HG03060 (cell line): ENCODE measurements around the gene NATD1.
"Not testable (repeated sequence)": the region's sequence is repeated elsewhere in the genome, so short reads cannot be mapped to it uniquely, and the experiment has no call there.

Experiments used
- ATAC-seq: cut with Tn5 transposase; IDR thresholded peaks from one replicate; pipeline ENCODE4 v1.9.1; 2021; ENCODE audit warnings: low read depth, moderate number of reproducible peaks; ENCODE audit not compliant: unreplicated experiment

NATD1 gene

GRCh38 chr17:21249086-21249795 is 4.0 kb downstream of the NATD1 start:
- no peak for ATAC-seq

DNA sequence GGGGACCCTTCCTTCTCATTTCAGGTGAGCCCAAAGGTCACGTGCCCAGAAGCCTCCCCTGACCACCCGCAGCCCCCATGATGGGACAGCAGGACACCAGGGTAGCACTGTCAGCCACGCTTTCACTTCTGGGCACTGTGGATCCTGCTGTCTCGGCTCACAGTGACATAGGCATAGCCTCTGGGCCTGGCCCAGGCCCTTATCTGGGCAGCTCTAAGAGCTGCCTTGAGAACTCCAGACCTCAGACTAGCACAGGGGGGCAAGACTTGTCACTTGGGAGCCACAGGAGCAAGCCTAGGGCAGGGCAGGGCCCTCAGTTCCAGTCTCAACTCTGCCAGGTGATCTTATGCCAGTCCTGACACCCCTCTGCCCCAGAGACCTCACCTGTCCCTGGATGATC is 4.7 kb downstream of the NATD1 start:
- no peak for ATAC-seq

DNA sequence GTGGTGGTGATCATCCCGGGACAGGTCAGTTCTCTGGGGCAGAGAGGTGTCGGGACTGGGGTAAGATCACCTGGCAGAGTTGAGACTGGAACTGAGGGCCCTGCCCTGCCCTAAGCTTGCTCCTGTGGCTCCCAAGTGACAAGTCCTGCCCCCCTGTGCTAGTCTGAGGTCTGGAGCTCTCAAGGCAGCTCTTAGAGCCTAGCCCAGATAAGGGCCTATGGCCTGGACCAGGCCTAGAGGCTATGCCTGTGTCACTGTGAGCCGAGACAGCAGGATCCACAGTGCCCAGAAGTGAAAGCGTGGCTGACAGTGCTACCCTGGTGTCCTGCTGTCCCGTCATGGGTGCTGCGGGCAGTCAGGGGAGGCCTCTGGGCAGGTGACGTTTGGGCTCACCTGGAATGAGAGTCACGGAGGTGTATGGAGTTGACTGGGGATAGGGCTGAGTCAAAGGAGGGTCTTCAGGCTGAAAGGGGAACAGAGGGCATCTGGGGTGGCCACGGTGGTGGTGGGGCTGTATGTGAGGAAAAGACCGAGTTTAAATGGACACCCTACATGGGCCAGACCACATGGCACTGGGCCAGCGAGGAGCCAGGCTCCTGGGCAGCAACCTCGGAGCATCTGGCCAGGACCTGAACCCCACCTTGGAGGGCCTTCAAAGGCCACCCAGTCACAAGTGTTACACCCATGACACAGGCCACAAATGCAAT is 5.5 kb downstream of the NATD1 start:
- no peak for ATAC-seq

GRCh38 chr17:21246698-21247097 is 6.5 kb downstream of the NATD1 start:
- ATAC-seq: no peak

- no peak for ATAC-seq
Measured at GRCh38 chr17:21245639-21246084, 7.5 kb downstream of the NATD1 start.

DNA sequence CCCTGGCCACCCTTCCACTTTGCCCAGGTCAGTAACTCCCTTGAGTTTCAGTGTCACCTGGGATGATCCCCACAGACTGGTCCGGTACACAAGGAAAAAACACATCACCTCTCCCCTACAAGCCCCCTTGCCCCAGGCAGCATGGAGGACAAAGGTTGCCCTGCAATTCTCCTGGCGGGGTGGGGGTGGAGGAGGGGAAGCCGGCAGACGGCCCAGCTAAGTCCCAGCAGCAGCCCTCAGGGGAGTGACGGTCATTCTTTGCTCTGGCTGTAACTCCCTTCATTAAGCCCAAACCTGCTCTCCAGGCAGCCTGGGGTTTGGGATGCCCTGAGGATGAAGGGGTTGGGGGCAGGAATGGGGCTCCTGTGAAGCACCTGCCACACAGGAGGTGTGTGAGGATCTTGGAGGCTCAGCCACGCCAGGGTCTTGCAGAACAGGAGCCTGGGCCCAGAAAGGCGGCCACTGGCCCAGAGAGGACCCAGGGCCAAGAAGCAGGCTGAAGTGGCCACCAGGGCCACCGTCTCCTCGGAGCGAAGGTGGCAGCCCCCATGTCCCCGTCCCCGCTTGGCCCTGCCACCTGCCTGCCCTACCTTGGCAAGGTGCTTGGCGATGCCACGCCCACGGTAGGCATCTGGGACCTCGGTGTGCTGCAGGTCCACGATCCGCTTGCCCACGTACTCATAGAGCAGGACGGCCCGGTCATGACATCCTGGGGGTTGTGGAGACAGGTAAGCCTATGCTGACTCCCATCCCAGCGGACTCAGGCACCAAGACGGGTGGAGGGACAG is 9.5 kb downstream of the NATD1 start:
- ATAC-seq: no peak

DNA sequence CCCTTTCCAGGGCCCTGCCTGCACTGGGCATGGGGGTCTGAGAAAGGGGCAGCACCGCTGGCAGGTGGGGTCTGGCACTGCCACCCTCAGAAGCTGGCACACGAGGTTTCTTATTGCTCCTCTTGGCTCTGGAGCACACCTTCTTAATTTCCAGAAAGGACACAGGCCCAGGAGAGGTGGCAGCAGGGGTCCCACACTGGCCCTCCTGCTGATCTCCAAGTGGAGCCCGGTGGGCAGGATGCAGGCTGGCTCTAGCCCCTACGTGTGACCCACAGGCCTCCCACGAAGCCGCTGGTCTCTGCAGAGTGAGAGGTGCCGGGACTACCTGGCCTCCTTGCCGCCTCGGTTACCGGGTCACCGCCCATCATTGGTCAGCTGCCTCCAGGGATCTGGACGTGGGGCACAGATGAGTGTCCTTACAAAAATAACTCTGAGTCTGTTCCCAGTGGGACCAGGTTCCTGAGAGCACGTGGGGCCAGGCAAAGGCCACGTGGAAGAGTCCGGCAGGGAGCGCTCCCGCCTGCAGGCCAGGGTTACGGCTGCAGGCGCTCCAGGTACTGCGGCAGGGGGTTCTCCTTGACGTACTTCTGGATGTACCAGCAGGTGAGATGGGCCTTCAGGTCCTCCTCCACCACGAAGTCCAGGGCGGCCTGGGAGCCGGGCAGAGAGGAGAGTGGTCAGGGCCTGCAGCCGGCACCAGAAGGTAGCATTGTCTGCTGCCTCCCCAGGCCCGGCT is 10.3 kb downstream of the NATD1 start:
- no peak for ATAC-seq

DNA sequence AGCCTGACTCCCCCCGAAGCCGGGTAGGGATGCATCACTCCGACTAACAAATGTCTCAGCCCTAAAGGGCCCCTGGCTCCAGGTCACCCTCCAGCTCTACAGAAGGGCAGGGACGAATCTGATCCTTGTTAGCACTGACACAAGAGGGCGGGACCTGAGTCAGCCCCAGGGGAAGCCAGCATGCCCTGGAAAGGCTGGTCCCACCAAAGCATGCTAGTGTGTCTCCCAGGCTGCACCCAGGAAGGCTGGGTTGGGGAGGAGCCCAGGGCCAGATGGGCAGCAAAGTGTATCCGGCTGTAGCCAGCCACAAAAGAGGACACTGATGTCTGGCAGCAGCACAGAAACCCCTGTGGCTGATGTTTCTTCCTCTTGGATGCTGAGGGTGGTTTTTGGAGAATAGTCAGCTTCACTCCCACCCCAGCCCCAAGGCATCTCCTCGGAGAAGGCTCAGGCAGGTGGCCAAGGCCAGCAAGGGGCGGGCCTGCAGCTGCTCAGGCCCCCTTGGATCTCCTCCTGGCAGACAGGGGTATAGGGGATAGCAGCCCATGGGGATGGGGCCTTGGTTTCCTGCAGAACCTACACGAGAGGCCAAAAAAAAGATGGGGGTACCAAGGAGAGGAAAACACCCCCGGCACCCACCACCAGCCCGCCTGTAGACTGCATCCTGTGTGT is 11.0 kb downstream of the NATD1 start:
- no peak for ATAC-seq

GRCh38 chr17:21241564-21241963 is 11.6 kb downstream of the NATD1 start:
- ATAC-seq: no peak

DNA sequence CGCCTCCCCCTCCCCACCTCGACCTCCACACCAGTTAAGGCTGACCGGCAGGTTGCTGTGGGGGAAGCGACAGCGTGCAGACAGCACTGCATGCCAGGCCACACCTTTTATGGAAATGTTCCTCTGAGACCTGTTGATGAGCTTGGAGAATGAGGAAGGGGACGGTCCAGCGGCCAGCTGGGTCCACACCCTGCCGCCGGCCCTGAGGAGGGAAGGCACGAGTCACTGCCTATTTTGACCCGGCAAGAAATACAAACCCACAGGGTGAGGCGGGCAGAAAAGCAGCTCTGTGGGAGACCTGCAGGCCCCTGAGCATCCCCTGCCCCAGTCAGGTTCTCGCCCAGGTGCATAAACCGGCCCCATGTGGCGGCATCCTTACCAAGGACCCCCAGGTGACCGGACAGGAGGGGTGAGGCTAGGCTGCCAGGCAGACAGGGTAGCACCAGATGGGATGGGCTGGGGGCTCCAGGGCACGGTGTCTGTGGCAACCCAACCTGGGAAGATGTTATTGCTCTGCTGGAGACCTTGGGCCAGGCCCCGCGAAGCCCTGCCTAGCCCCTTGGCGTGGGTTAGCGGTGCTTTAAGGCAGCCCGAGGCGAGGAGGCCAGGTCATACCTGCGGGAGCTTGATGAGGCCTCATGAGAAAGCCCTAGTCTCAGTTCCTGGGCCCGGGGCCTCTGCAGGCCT is 12.7 kb downstream of the NATD1 start:
- ATAC-seq: no peak

DNA sequence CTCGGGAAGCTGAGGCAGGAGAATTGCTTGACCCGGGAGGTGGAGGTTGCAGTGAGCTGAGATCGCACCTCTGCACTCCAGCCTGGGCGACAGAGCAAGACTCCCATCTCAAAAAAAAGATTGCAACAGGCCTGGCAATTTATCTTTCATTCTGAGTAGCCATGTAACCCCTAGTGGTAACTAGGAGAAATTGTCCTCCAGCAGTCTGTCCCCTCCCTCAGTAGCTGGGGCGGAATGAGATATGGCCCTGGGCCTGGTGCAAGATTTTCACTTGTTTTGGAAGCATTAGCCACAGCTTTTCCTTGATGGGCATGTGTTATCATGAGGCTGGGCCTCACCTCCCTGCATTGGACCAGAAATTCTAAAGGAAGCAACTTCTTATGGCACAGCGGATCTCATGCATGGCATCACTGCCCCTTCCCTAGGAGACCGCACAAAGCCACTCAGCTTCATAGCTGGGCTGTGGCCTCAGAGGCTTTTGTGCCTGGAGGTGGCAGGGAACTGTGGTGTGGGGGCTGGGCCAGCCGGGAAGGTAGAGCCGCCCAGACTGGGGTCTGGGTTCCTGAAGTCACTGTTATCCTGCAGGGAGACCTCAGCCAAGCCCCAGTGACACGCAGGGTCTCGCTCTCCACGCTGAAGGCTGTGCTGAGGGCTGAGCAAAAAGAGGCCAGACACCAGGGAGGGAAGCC is 13.4 kb downstream of the NATD1 start:
- ATAC-seq: no peak

- no peak for ATAC-seq
Measured at GRCh38 chr17:21235921-21236320, 17.3 kb downstream of the NATD1 start.

- no peak for ATAC-seq
Measured at GRCh38 chr17:21233581-21234347, 19.4 kb downstream of the NATD1 start.

GRCh38 chr17:21232033-21232749 is 21.0 kb downstream of the NATD1 start:
- no peak for ATAC-seq

DNA sequence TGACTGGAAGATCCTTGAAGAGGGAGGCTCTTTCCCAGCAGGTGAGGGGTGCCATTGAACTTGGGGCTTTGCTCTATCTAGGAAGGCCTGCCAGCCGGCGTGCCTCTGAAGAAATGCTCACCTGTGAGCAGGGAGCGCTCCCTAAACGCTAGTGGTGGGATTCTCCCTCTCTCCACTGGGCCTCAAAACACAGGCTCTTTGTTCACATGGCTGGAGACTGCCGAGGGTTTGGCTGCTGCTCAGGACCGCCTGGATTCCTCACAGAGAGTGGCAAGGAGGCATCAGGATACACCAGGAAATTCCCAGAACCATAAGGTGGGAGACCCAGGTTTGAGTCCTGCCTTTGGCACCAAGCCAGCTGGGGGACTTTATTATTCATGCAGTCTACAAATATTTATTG is 21.7 kb downstream of the NATD1 start:
- no peak for ATAC-seq

- no peak for ATAC-seq
Measured at GRCh38 chr17:21228845-21229244, 24.4 kb downstream of the NATD1 start.

DNA sequence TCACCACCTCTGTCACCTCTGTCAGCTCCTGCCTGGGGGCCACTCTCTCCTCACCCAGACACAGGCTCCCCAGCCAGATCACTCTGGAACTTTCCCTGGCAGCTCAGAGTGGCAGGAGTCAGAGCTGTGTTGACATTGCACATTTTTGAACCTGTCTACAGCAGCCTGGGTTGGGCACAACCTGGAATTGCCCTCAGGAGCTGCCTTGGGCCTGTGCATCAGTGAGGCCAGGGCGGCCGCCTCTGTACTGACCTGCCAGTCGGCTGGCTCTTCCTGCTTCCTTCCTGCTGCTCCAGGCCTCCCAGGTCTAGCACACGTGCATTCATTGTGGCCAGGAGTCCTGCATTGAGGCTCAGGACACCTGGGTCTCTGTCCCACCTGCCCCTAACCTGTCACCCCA is 25.1 kb downstream of the NATD1 start:
- no peak for ATAC-seq

DNA sequence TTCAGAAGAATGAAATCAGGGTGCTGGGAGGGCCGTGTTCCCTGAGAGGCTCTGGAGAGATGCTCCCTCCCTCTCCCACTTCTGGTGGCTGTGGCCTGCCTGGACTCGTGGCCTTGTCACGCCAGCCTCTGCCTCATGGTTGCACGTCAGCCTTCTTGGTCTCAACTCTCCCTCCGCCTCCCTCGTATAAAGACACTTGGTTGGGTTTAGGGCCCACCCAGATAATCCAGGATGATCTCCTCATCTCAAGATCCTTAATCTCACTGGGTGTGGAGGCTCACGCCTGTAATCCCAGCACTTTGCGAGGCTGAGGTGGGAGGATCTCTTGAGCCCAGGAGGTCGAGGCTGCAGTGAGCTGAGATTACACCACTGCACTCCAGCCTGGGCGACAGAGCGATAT is 25.9 kb downstream of the NATD1 start:
- ATAC-seq: not testable (repeated sequence)
